Stimulated activated naive CD4-positive, alpha-beta T cell treated with Interleukin-2 at 50 U/mL for 16 hours (primary cell): ENCODE data around the gene ANKRD27.
"Not testable (repeated sequence)": the region's sequence is repeated elsewhere in the genome, so short reads cannot be mapped to it uniquely, and the experiment has no call there.

Experiments used
- DNase-seq: peaks from one replicate; lab custom pipeline; 2025; lab: John Stamatoyannopoulos, UW

ANKRD27 gene

DNA sequence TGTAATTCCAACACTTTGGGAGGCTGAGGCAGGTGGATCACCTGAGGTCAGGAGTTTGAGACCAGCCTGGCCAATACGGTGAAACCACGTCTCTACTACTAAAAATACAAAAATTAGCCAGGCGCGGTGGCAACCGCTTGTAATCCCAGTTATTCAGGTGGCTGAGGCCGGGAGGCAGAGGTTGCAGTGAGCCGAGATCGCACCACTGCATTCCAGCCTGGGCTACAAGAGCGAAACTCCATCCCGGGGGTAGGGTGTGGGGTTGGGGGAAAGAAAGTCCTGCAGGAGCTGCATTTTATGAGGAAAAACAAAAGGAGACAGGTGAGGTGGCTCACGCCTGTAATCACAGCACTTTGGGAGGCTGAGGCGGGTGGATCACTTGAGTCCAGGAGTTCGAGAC lies 22.6 kb downstream of the ANKRD27 start:
- not testable (repeated sequence) for DNase-seq

DNA sequence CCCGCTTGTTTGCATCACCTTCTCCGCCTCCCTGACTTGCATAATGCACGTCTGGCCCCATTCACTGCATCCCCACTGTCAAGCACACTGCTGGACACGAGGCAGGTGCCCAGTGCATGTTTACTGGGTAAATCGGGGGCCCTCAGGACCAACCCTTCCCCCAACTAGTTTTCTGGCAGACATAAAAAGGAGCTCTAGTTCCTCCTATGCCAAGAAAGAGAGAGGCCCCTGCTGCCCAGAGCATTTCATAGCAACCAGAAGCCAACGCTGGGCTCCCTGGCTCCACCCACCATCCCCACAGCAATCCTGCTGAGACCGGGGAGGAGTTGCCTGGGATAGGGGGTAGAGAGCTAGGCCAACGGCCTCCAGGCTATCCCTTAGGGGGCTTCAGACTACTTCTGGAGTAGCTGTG lies 23.2 kb downstream of the ANKRD27 start:
- no peak for DNase-seq

DNA sequence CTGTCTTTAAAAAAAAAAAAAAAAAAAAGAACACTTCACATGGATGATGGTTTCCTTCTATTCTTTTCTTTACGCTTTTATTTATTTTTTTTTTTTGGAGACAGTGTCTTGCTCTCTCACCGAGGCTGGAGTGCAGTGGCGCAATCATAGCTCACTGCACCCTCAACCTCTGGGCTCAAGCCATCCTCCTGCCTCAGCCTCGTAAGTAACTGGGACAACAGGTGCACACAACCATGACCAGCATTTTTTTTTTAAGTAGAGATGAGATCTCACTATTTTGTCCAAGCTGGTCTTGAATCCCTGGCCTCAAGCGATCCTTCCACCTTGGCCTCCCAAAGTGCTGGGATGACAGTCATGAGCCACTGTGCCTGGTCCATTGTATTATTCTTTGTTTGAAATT lies 24.3 kb downstream of the ANKRD27 start:
- DNase-seq = no peak

DNA sequence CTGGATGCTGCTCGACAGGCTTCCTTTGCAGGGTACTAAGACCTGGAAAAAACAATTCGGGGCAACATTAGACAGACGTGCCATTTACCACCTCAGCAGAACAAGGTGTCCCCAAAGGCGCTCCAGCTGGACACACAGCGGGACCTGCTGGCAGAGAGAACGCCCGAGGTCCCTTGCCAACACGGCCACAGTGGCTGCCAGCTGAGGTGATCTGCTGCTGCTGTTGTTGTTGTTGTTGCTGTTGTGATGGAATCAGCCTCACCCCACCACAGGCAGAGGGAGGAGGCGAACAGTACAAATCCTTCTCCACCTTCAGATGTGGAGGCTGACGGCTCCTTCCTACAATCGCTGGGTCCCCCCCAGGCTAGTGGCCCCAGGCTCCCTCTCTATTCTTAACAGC lies 25.2 kb downstream of the ANKRD27 start:
- DNase-seq = no peak

- DNase-seq = no peak
Measured at GRCh38 chr19:32647361-32647760, 27.6 kb downstream of the ANKRD27 start.

- DNase-seq = no peak
Measured at GRCh38 chr19:32646556-32646955, 28.4 kb downstream of the ANKRD27 start.

DNA sequence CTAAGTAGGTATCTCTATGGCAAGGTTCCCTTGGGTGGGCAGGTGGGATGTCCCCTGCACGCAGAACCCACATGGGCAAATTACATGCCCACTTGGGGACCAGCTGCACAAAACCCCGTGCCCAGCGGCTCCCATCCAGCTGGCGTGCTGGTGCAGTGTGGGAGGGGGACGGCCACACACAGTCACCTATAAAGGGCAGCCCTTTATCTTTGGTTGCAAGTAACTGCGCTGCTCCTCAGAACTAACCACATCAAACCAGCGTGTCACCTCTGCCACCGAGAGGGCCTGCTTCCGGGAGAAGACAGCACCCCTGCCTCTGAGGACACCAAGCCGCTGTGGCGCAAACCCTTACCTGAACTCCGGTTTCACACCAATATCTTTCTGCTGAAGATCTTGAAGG lies 32.2 kb downstream of the ANKRD27 start:
- DNase-seq = peak; percentile 39

GRCh38 chr19:32638625-32639024 lies 36.4 kb downstream of the ANKRD27 start:
- no peak for DNase-seq

- DNase-seq = no peak
Measured at GRCh38 chr19:32637480-32637879, 37.5 kb downstream of the ANKRD27 start.

GRCh38 chr19:32631381-32631780 lies 43.6 kb downstream of the ANKRD27 start:
- DNase-seq = no peak

DNA sequence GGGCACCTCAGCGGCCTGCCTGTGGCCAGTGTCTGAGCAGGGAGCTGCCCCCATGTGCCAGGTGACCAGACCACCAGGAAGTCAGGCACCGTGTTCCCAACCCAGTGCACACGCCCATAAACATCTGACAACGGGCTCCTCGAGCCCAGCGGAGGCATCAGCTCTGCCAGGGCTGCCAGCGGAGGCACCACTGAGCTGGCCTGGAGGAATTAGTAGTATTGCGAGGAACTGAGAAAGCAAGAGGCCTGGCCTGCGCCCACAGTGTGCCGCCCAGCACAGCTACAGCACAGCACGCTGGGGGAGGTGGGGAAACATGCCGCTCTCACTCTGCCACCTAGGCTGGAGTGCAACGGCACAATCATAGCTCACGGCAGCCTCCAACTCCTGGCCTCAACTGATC lies 44.6 kb downstream of the ANKRD27 start:
- no peak for DNase-seq

DNA sequence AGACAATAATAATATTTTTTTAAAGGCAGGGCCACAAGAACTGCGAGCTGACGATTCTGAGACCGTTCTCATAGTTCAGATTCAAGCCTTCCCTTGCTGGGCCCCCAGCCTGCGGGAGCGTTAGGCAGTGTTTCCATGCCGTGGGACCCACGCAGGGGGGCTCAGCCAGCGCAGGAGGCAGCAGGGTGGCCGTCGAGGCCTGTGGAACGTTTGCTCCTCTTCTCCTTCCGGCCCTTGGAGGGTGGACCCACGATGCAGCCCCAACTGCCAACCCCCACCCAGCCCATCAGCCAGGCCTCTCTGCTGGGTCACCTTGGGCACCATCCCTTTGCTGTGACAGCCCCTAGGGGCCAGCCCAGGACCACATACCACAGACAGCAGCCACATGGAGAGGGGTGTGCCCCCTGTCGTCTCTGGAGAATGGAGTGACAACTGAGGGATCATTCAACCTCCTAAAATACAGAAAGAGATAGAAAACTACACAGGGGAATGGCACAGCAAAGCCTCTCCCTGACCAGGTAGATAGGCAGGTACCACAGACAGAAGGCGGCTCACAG lies 47.2 kb downstream of the ANKRD27 start:
- DNase-seq = no peak

GRCh38 chr19:32626969-32627368 lies 48.0 kb downstream of the ANKRD27 start:
- DNase-seq = no peak

- DNase-seq = no peak
Measured at GRCh38 chr19:32624410-32624809, 50.6 kb downstream of the ANKRD27 start.

DNA sequence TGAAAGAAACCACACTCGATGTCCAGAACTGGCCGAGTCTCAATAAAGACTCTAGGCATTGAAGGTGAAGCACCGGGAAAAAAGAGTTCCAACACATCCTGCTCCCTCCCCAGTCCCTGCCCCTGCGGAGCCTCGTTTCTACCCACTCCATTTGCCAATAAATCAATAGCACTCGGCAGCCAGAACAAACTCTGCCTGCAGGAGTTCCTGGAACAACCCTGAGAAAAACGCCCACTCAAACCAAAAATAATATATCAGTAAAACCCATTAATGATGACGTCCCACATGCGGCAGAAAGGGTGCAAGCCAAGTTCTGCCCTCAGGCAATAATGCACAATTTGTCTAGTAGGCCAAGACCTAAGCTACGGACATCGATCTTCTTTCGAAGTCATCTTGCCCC lies 53.0 kb downstream of the ANKRD27 start:
- DNase-seq = no peak

DNA sequence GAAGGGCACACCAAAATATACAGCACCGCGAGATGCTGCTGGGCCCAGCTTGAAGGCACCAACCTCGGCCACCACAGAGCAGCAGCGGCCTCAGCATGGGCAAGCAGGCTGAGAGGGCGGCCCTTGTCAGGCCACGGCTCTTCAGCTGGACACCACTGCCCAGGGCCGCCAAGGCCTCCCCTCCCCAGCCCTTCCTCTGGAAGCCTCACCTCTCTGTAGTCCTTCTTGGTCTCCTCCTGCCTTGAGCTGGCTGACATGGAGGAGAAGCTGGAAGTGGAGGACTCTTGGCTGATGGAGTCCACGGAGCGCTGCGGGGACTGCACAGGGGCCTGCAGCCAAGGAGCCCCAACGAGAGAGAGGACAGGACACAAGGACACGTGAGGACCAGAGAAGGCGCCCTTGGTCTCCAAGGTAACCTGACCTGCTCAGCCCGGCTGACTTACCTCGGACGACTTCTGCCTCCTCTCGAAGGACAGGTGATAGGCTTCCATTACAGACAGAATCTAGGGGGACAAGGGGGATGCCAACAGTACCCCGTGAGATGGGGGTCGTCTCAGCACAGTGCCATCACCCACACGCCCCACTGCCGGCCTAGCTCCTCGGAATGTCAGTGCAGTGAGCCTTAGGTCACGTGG lies 55.8 kb downstream of the ANKRD27 start:
- DNase-seq = no peak

GRCh38 chr19:32615569-32615968 lies 59.4 kb downstream of the ANKRD27 start:
- DNase-seq = no peak

DNA sequence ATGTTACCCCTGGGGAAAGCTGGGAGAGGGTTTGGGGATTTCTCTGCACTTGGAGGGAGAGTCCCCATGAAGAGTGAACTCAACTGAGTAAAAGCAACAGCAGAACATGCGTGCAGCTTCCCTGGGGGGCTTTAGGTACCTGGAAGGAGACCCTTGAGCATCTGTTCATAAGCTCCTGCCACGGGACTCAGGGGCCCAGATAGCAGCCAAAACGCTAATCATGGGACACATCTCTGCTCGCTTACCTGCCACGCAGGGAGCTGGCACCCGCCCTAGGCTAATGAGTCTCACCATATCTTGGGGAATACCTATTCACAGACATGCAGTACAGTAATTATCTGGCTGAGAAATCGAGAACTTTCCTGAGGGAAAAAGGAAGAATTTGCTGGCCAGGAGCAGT lies 60.1 kb downstream of the ANKRD27 start:
- DNase-seq = no peak

DNA sequence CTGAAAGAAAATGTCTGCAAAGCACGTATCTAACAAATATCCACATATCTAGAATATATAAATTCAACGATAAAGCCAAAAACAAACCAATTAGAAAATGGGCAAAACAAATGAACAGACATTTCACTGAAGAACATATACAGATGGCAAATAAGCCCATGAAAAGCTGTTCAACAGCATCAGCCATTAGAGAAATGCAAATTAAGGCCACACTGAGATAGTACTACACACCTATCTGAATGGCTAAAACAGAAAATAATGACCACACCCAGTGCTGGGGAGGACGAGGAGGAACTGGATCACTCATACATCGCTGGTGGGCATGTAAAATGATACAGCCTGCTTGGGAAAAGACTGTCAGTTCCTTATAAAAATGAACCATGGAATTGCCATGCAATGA lies 62.0 kb downstream of the ANKRD27 start:
- no peak for DNase-seq

DNA sequence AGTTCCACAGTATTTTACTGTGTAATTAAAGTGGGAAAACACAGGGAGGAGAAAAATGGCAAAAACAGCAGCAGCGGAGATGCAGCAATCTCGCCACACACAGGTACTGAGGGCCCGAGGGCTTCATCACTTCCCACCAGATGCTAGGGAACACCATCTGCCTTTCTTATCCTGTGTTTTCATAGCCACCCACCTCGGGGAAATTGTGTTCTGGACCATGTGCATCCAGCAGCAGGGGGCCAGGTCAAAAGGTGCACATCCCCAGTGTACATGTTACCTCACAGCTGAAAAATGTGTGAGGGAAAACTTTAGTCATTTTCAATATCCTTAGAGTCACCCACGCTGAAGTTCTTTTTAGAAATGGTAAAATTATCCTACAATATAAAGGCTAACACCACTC lies 63.8 kb downstream of the ANKRD27 start:
- no peak for DNase-seq

- no peak for DNase-seq
Measured at GRCh38 chr19:32607479-32607878, 67.5 kb downstream of the ANKRD27 start.

DNA sequence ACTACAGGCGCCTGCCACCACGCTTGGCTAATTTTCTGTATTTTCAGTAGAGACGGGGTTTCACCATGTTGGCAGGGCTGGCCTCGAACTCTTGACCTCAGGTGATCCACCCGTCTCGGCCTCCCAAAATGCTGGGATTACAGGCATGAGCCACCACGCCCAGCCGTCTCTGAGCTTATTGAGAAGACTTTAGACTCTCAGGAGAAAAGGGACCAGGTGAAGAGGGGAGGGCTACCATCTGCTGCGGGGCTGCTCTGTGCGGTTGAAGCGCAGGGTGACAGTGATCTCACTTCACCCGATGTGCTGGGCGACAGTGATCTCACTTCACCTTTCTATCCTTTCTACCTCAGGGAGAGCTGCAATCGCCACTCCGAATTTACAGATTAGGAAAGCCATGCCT lies 68.7 kb downstream of the ANKRD27 start:
- no peak for DNase-seq

DNA sequence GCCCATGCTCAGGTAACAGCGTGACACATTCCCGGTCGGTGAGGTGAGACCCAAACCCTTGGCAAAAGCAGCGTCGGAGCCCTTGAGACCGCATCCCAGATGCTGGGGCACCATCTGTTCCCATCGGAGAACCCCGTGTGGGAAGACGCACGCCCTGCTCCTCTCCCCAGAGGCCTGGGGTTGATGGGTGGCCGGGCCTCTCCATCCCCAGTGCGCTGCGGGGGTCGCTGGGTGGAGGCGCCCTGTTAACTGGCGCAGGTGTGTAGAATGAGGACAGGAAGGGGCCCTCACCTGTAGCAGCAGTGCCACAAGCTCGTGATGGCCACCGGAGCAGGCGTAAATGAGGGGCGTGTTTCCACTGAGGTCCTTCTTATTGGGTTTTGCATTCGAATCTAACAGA lies 69.4 kb downstream of the ANKRD27 start:
- DNase-seq = no peak

DNA sequence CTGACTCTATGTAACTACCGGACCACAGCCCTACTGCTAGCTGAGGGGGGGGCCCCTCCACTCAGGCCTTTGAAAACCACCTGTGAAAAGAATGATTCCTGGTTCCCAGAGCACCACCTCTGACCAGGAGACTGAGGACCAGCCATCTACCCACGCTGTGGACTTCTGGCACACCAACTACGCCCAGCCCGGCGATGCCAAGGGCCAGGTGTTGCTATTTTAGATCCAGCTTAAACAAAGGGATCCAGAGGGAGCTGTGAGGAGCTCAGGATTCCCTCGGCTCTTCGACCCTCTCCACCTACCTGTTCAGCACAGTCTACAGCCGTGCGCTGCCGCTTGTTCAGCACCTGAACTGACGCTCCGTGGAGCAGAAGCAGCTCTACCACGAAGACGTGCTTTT lies 71.0 kb downstream of the ANKRD27 start:
- no peak for DNase-seq
